Prostate gland (tissue), 2 donors: ENCODE data around the gene NTS. TPM values are rescaled to one million over a fixed set of nuclear protein-coding genes. Genes with fewer than 3 reads are reported as not detected.

Experiments
- DNase-seq: peaks from one replicate; pipeline ENCODE4 v3.0.0-alpha.2; 2019; ENCODE audit warnings: low spot score
- H3K27ac ChIP-seq, 2 donors: fragments of 200-600 bp; sonication (generic); 2 replicates each; pipeline ENCODE4 v1.5.1; 2017 to 2019
- H3K27me3 ChIP-seq: fragments of 200-600 bp; sonication (generic); replicated peaks from 2 replicates; pipeline ENCODE4 v1.5.1; 2019; ENCODE audit not compliant: insufficient read depth
- H3K36me3 ChIP-seq, 2 donors: fragments of 200-600 bp; sonication (generic); 1 replicate in 1 of 2; 2 replicates in 1 of 2; pipeline versions ENCODE4 v1.5.1 to v1.8.1; 2017 to 2019
- H3K4me1 ChIP-seq: fragments of 200-600 bp; sonication (generic); replicated peaks from 2 replicates; pipeline ENCODE4 v1.5.1; 2019
- H3K4me3 ChIP-seq, 2 donors: fragments of 200-600 bp; sonication (generic); 2 replicates each; pipeline ENCODE4 v1.5.1; 2017 to 2019
- H3K9me3 ChIP-seq: fragments of 200-600 bp; sonication (generic); 2 replicates; pipeline ENCODE4 v1.5.1; 2017
- POLR2A ChIP-seq: fragments of 450-650 bp; IDR thresholded peaks from one replicate; pipeline ENCODE4 v1.6.1; 2016; ENCODE audit warnings: antibody characterized with exemption, mild to moderate bottlenecking
- POLR2AphosphoS5 ChIP-seq: sonication (generic); formaldehyde crosslinking; IDR thresholded peaks from one replicate; pipeline ENCODE4 v1.6.1; 2017; ENCODE audit warnings: antibody characterized with exemption
- WGBS: methylation state at CpG from one replicate; pipeline ENCODE4 v1.1.5; 2018; 5-methylcytosine and 5-hydroxymethylcytosine counted together
- intact Hi-C: fragments of 100-400 bp; cut with DNase I; formaldehyde crosslinking; loops from one replicate; pipeline ENCODE4 v1.14.2; 2022
- total RNA-seq, 2 donors: library from RNA; depleted of rRNA; stranded (reverse); fragments of >200 nt; gene quantifications; one replicate each; pipeline ENCODE4 v1.1.0, GENCODE V29; 2016
- TF ChIP-seq, protein P1 (sequence below), 4 experiments: fragments of 200-600 bp in 2 of 4; fragments of 450-650 bp in 2 of 4; sonication (generic) in 2 of 4; IDR thresholded peaks; 1 replicate in 3 of 4; 2 replicates in 1 of 4; pipeline ENCODE4 v1.5.1; 2016 to 2019; ENCODE audit warnings: antibody characterized with exemption in 4 of 4, mild to moderate bottlenecking in 2 of 4, moderate library complexity in 2 of 4

Gene NTS
- total RNA-seq, 2 donors from 2014 or later: 0.96 TPM; not detected in 1

- DNase-seq: no peak
- TF ChIP-seq POLR2AphosphoS5 (no peak), POLR2A (no peak)
- TF ChIP-seq, protein P1, sequence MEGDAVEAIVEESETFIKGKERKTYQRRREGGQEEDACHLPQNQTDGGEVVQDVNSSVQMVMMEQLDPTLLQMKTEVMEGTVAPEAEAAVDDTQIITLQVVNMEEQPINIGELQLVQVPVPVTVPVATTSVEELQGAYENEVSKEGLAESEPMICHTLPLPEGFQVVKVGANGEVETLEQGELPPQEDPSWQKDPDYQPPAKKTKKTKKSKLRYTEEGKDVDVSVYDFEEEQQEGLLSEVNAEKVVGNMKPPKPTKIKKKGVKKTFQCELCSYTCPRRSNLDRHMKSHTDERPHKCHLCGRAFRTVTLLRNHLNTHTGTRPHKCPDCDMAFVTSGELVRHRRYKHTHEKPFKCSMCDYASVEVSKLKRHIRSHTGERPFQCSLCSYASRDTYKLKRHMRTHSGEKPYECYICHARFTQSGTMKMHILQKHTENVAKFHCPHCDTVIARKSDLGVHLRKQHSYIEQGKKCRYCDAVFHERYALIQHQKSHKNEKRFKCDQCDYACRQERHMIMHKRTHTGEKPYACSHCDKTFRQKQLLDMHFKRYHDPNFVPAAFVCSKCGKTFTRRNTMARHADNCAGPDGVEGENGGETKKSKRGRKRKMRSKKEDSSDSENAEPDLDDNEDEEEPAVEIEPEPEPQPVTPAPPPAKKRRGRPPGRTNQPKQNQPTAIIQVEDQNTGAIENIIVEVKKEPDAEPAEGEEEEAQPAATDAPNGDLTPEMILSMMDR (IDR thresholded peaks at IDR 0.05): peak; percentile 64 to 72 (median 68)
- no peaks in the 10 kb centered on the region for H3K27me3 ChIP-seq
- H3K36me3 ChIP-seq: no peaks in the 10 kb centered on the region
- no peaks in the 10 kb centered on the region for H3K4me1 ChIP-seq
- WGBS: 80% methylated on average over 1 of the region's 1 CpG
- no peak overlapping the region for H3K4me3 ChIP-seq
- H3K27ac ChIP-seq: no peak overlapping the region
- H3K9me3 ChIP-seq: no peaks in the 10 kb centered on the region
- intact Hi-C loops: no loop called here
These were observed 49.8 kb downstream of the NTS start for GRCh38 chr12:85923767-85924331.

DNA sequence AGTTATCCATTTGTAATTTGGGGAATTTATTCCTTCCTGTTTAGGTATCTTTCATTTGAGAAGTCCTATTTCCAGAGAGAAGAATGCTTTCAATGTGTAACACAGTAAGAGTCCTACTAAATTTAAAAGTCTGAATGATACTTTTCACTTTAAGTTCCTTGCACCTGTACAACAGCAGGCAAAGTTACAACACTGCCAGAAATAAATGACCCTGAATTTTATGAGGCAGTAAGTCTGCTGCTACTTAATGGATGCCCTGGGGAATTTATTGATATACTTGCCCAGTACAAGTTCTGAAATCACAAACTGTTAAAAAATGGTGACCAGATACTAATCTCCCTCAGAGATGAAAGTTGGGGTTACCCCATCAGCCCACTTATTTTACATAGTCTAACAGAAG, 53.1 kb downstream of the NTS start:
- H3K36me3 ChIP-seq: no peaks in the 10 kb centered on the region
- no peaks in the 10 kb centered on the region for H3K9me3 ChIP-seq
- no peak for DNase-seq
- no peaks in the 10 kb centered on the region for H3K4me1 ChIP-seq
- H3K27me3 ChIP-seq: no peaks in the 10 kb centered on the region
- intact Hi-C loops: no loop called here
- no peak overlapping the region for H3K4me3 ChIP-seq
- TF ChIP-seq, protein P1 (IDR thresholded peaks at IDR 0.05): no peak
- TF ChIP-seq POLR2A (no peak), POLR2AphosphoS5 (no peak)
- H3K27ac ChIP-seq: no peak overlapping the region

Other genes with a start within 250 kb of the NTS start
- 1 to 10 TPM; 1.4 to 3.5 TPM for gene RASSF9, start 37.9 kb upstream of the NTS start, total RNA-seq